ENCODE data around the gene ELK3.

GRCh38 chr12:96210376-96211055 lies 16.3 kb downstream of the ELK3 start:
- TF ChIP-seq EGR1 (conservative IDR thresholded peaks at IDR 0.05) = no peak
- no peak for TF ChIP-seq SLC30A9 (CRISPR knock-in tag; IDR thresholded peaks at IDR 0.05)
- TF ChIP-seq RNF2 (IDR thresholded peaks at IDR 0.05) = no peak
- TF ChIP-seq EZH2 (IDR thresholded peaks at IDR 0.05; ENCODE audit: borderline replicate concordance, low read depth, low read length) = no peak
